PC-9 (cell line): Measurements from ENCODE around the gene NLRP12. TPM values are rescaled to one million over a fixed set of nuclear protein-coding genes. Genes with fewer than 3 reads are reported as not detected.

Experiments used
- BruUV-seq: library from RNA; stranded (reverse); fragments of 400-500 nt; replicated peaks from 2 replicates; lab custom pipeline; 2021; lab: Mats Ljungman, UMichigan
- CTCF ChIA-PET: fragments of 300-600 bp; sonication (Branson Sonifier 250); formaldehyde crosslinking; loops from one replicate; lab custom pipeline; 2022; ENCODE audit warnings: antibody characterized with exemption; lab: Charles Lee
- POLR2A ChIA-PET: fragments of 300-600 bp; sonication (Branson Sonifier 250); formaldehyde crosslinking; loops from one replicate; lab custom pipeline; 2022; ENCODE audit warnings: antibody characterized with exemption; ENCODE audit not compliant: unreplicated experiment; lab: Charles Lee
- DNase-seq, 2 experiments: peaks; one replicate each; pipeline versions ENCODE4 v3.0.0 to v3.0.0-alpha.2; 2015 to 2022; ENCODE audit warnings: mixed read lengths in 1 of 2
- H2AFZ ChIP-seq: fragments of 200-600 bp; sonication (generic); 2 replicates; pipeline ENCODE4 v1.8.1; 2017; ENCODE audit warnings: antibody characterized with exemption
- H3F3A ChIP-seq: fragments of 200-600 bp; sonication (generic); 2 replicates; pipeline ENCODE4 v1.8.1; 2017; ENCODE audit warnings: antibody characterized with exemption, mild to moderate bottlenecking, low read depth; ENCODE audit not compliant: insufficient read depth
- H3K27ac ChIP-seq: fragments of 200-600 bp; sonication (generic); 2 replicates; pipeline ENCODE4 v1.6.1; 2016; ENCODE audit warnings: mixed run types
- H3K27me3 ChIP-seq: fragments of 200-600 bp; sonication (generic); 2 replicates; pipeline ENCODE4 v1.6.1; 2016; ENCODE audit warnings: low read depth, mixed run types; ENCODE audit not compliant: insufficient read depth
- H3K36me3 ChIP-seq: fragments of 200-600 bp; sonication (generic); 2 replicates; pipeline ENCODE4 v1.6.1; 2016; ENCODE audit warnings: low read depth, mixed run types
- H3K4me1 ChIP-seq: fragments of 200-600 bp; sonication (generic); replicated peaks from 2 replicates; pipeline ENCODE4 v1.6.1; 2016; ENCODE audit warnings: mixed run types; ENCODE audit not compliant: insufficient read depth
- H3K4me2 ChIP-seq: fragments of 200-600 bp; sonication (generic); 2 replicates; pipeline ENCODE4 v1.6.1; 2017; ENCODE audit warnings: mixed run types
- H3K4me3 ChIP-seq: fragments of 200-600 bp; sonication (generic); 2 replicates; pipeline ENCODE4 v1.6.1; 2016; ENCODE audit warnings: mixed run types
- H3K79me2 ChIP-seq: fragments of 200-600 bp; sonication (generic); 2 replicates; pipeline ENCODE4 v1.6.1; 2017; ENCODE audit warnings: low read depth, mixed run types
- H3K9me2 ChIP-seq: fragments of 200-600 bp; sonication (generic); 2 replicates; pipeline ENCODE4 v1.8.1; 2017; ENCODE audit warnings: mild to moderate bottlenecking; ENCODE audit not compliant: insufficient read depth
- H3K9me3 ChIP-seq: fragments of 200-600 bp; sonication (generic); 2 replicates; pipeline ENCODE4 v1.8.1; 2016; ENCODE audit warnings: low read depth; ENCODE audit not compliant: insufficient read depth
- H4K20me1 ChIP-seq: fragments of 200-600 bp; sonication (generic); 2 replicates; pipeline ENCODE4 v1.8.1; 2017; ENCODE audit not compliant: insufficient read depth
- EZH2 ChIP-seq: fragments of 200-600 bp; sonication (generic); IDR thresholded peaks from 2 replicates; pipeline ENCODE4 v1.8.0; 2017; ENCODE audit warnings: antibody characterized with exemption, low read depth
- intact Hi-C: fragments of 100-400 bp; cut with micrococcal nuclease; formaldehyde crosslinking; loops from one replicate; pipeline ENCODE4 v1.10.0; 2022; ENCODE audit not compliant: unreplicated experiment
- total RNA-seq: library from RNA; stranded (reverse); gene quantifications from 2 replicates; pipeline ENCODE4 v1.2.3, GENCODE V29; 2021
- TF ChIP-seq, protein P1 (sequence below): fragments of 200-600 bp; sonication (generic); conservative IDR thresholded peaks from 2 replicates; pipeline ENCODE4 v1.6.1; 2017; ENCODE audit warnings: mixed run types, antibody characterized with exemption, mild to moderate bottlenecking, moderate library complexity

Gene NLRP12
- total RNA-seq, 1 experiment from 2014 or later, result 0.37 TPM

DNA sequence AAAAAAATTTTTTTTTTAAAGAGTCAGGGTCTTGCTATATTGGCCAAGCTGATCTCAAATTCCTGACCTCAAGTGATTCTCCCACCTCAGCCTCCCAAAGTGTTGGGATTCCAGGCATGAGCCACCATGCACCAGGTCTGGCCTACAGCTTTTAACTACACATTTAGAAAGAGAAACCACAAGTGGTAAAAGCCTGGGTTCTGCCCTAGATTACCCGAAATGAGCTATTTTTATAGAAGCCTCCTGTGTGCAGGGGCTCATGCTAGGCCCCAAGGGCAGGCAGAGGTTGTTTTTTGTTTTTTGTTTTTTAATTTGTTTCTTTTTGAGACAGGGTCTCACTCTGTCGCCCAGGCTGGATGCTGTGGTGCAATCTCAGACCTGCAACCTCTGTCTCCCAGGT lies 29.6 kb upstream of the NLRP12 start:
- CTCF ChIA-PET, result interaction anchor here (0.5 to 0.9 kb wide), 4 partner anchors 10 to 185 kb away, joined by 3 to 8 read pairs (median 4); no protein-coding TSS in a partner anchor
- Histone ChIP-seq H2AFZ (no peak overlapping the region), H3K27me3 (no peaks in the 10 kb centered on the region), H3K9me2 (no peaks in the 10 kb centered on the region), H3K4me1 (peaks cover 9% of the 10 kb centered on the region; the same call in 1 of the 2 replicates), H3K4me3 (no peak overlapping the region), H3K4me2 (no peak overlapping the region), H4K20me1 (no peaks in the 10 kb centered on the region), H3K79me2 (no peaks in the 10 kb centered on the region), H3K36me3 (no peaks in the 10 kb centered on the region), H3F3A (peaks cover 15% of the 10 kb centered on the region), H3K27ac (no peak overlapping the region), H3K9me3 (no peaks in the 10 kb centered on the region)
- POLR2A ChIA-PET, result interaction anchor here (0.6 kb wide), 1 partner anchor 170 kb away, joined by 4 read pairs; no protein-coding TSS in a partner anchor
- DNase-seq, result no peak
- TF ChIP-seq EZH2, result no peak
- TF ChIP-seq, protein P1, sequence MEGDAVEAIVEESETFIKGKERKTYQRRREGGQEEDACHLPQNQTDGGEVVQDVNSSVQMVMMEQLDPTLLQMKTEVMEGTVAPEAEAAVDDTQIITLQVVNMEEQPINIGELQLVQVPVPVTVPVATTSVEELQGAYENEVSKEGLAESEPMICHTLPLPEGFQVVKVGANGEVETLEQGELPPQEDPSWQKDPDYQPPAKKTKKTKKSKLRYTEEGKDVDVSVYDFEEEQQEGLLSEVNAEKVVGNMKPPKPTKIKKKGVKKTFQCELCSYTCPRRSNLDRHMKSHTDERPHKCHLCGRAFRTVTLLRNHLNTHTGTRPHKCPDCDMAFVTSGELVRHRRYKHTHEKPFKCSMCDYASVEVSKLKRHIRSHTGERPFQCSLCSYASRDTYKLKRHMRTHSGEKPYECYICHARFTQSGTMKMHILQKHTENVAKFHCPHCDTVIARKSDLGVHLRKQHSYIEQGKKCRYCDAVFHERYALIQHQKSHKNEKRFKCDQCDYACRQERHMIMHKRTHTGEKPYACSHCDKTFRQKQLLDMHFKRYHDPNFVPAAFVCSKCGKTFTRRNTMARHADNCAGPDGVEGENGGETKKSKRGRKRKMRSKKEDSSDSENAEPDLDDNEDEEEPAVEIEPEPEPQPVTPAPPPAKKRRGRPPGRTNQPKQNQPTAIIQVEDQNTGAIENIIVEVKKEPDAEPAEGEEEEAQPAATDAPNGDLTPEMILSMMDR, result no peak
- no TSS peak for BruUV-seq
- intact Hi-C loops, result no loop called here

DNA sequence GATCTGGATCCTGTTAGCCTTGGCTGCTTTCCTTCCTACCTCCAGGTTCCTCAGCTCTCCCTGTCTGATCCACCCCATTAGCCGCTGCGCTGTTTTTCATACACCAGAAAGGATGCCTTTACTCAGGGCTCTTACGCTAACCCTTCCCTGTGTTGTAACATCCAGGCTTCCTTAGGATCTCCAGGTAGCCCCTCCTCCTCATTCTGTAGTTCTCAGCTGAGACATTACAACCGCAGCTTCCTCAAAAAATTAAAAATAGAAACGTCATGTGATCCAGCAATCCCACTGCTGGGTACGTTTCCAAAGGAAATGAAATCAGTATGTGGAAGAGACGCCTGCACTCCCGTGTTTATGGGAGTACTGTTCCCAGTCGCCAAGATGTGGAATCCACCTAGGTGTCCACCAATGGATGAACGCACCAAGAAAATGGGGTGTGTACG lies 25.1 kb upstream of the NLRP12 start:
- no peak overlapping the region for H3K4me3 ChIP-seq
- H3K4me2 ChIP-seq, result no peak overlapping the region
- DNase-seq, result no peak
- peaks cover 10% of the 10 kb centered on the region; the same call in 1 of the 2 replicates for H3F3A ChIP-seq
- no TSS peak for BruUV-seq
- H3K9me3 ChIP-seq, result no peaks in the 10 kb centered on the region
- no peaks in the 10 kb centered on the region for H3K79me2 ChIP-seq
- H3K27me3 ChIP-seq, result no peaks in the 10 kb centered on the region
- intact Hi-C loops, result no loop called here
- H3K36me3 ChIP-seq, result no peaks in the 10 kb centered on the region
- ChIA-PET CTCF (no interaction called here), POLR2A (interaction anchor here (0.6 to 0.7 kb wide), 2 partner anchors 12 to 18 kb away, joined by 5 to 7 read pairs; partner anchors contain the start of gene MYADM)
- H3K9me2 ChIP-seq, result no peaks in the 10 kb centered on the region
- no peak overlapping the region for H2AFZ ChIP-seq
- H4K20me1 ChIP-seq, result no peaks in the 10 kb centered on the region
- TF ChIP-seq, protein P1, result no peak
- TF ChIP-seq EZH2, result no peak
- H3K27ac ChIP-seq, result no peak overlapping the region
- H3K4me1 ChIP-seq, result 0 out of 2 replicates have a peak, but pooled peaks cover 7% of the 10 kb centered on the region

DNA sequence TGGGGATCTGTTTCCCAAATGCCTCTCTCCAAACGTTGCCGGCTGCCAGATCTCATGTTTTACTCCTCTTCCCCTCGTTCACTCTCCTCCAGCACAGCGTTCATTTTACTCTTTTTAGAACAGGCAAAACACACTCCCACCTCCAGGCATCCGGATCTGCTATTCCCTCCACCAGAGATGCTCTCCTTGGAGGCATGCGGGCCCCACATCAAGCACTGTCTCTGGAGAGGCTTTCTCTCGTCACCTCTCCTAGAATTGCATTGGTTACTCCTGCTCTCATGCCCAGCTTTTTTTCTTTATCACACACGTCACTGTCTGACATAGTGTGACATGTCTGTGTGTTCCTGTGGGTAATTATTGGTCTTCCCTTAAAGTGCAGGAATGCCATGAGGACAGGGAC lies 23.4 kb upstream of the NLRP12 start:
- H3K27me3 ChIP-seq, result no peaks in the 10 kb centered on the region
- H3K9me3 ChIP-seq, result no peaks in the 10 kb centered on the region
- no peaks in the 10 kb centered on the region for H3K36me3 ChIP-seq
- TF ChIP-seq, protein P1, result no peak
- TF ChIP-seq EZH2, result no peak
- no TSS peak for BruUV-seq
- H3K27ac ChIP-seq, result no peak overlapping the region
- no peaks in the 10 kb centered on the region for H3K79me2 ChIP-seq
- peaks cover 25% of the 10 kb centered on the region for H3F3A ChIP-seq
- ChIA-PET CTCF (no interaction called here), POLR2A (interaction anchor here (0.5 kb wide), 1 partner anchor 335 kb away, joined by 4 read pairs; no protein-coding TSS in a partner anchor)
- H3K9me2 ChIP-seq, result no peaks in the 10 kb centered on the region
- peaks cover 24% of the 10 kb centered on the region for H3K4me1 ChIP-seq
- H4K20me1 ChIP-seq, result no peaks in the 10 kb centered on the region
- DNase-seq, result no peak
- H3K4me2 ChIP-seq, result no peak overlapping the region
- intact Hi-C loops, result no loop called here
- H3K4me3 ChIP-seq, result no peak overlapping the region
- no peak overlapping the region for H2AFZ ChIP-seq
